ENCODE results near the gene MGST2.

DNA sequence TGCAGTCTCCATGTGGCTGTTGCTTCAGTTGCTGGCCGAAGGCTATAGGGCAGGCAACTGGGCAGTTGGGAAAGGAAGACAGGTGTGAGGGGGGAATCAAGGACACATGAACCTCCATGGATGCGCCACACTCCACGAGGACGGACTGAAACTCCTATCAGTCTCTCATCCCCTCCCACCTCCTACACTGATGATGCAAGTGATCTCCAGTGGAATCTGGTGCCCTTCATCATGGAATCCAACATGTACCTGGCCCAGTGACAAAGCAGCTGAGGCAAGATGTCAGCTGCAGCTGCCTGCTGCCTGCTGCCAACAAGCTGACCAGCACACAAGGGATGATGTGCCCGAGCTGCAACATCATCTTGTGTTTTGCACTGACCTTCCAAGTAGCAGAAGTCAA lies 26.0 kb upstream of the MGST2 start:
- TF ChIP-seq CTCF (conservative IDR thresholded peaks at IDR 0.05; ENCODE audit: low read depth in 2 of 2) (no peak), EZH2phosphoT487 (IDR thresholded peaks at IDR 0.05; ENCODE audit: unreplicated experiment) (no peak), EZH2 (IDR thresholded peaks at IDR 0.05; ENCODE audit: low read depth, unreplicated experiment) (no peak), NANOG (IDR thresholded peaks at IDR 0.05; ENCODE audit: borderline replicate concordance) (no peak)
- TF ChIP-seq, protein P1, sequence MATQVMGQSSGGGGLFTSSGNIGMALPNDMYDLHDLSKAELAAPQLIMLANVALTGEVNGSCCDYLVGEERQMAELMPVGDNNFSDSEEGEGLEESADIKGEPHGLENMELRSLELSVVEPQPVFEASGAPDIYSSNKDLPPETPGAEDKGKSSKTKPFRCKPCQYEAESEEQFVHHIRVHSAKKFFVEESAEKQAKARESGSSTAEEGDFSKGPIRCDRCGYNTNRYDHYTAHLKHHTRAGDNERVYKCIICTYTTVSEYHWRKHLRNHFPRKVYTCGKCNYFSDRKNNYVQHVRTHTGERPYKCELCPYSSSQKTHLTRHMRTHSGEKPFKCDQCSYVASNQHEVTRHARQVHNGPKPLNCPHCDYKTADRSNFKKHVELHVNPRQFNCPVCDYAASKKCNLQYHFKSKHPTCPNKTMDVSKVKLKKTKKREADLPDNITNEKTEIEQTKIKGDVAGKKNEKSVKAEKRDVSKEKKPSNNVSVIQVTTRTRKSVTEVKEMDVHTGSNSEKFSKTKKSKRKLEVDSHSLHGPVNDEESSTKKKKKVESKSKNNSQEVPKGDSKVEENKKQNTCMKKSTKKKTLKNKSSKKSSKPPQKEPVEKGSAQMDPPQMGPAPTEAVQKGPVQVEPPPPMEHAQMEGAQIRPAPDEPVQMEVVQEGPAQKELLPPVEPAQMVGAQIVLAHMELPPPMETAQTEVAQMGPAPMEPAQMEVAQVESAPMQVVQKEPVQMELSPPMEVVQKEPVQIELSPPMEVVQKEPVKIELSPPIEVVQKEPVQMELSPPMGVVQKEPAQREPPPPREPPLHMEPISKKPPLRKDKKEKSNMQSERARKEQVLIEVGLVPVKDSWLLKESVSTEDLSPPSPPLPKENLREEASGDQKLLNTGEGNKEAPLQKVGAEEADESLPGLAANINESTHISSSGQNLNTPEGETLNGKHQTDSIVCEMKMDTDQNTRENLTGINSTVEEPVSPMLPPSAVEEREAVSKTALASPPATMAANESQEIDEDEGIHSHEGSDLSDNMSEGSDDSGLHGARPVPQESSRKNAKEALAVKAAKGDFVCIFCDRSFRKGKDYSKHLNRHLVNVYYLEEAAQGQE (IDR thresholded peaks at IDR 0.05; ENCODE audit: unreplicated experiment) = no peak

Data from GM23338 (cell line).